IPS-NIHi11 (cell line): ENCODE data around the gene SAMD11.

Experiments
- DNase-seq: peaks from one replicate; pipeline ENCODE4 v3.0.0; 2012; ENCODE audit warnings: mixed read lengths, low spot score

The SAMD11 gene

DNA sequence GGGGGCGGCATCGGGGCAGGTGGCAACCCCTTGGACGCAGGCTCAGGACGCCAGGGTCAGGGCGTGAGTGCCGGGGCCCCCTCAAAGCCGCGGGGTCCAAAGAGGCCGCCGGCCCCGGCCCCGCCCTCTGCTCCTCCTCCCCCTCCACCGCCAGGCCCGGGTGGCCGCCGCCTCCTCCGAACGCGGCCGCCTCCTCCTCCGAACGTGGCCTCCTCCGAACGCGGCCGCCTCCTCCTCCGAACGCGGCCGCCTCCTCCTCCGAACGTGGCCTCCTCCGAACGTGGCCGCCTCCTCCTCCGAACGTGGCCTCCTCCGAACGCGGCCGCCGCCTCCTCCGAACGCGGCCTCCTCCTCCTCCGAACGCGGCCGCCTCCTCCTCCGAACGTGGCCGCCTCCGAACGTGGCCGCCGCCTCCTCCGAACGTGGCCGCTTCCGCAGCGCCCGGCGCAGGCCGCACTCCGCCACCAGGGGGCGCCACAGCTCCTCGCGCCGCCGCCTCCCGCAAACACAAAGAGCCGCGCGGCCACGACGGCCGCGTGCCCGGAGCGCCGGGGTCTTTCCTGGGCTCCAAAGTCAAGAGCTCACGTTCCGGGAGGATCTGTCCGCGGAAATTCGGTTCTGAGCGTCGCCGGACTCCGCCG is 19.3 kb upstream of the SAMD11 start:
- peak; percentile 96 for DNase-seq

- DNase-seq = peak; percentile 53
These were observed 18.5 kb upstream of the SAMD11 start for GRCh38 chr1:905071-905749.

- DNase-seq = peak; percentile 7
These were observed 17.7 kb upstream of the SAMD11 start for GRCh38 chr1:905811-906599.

DNA sequence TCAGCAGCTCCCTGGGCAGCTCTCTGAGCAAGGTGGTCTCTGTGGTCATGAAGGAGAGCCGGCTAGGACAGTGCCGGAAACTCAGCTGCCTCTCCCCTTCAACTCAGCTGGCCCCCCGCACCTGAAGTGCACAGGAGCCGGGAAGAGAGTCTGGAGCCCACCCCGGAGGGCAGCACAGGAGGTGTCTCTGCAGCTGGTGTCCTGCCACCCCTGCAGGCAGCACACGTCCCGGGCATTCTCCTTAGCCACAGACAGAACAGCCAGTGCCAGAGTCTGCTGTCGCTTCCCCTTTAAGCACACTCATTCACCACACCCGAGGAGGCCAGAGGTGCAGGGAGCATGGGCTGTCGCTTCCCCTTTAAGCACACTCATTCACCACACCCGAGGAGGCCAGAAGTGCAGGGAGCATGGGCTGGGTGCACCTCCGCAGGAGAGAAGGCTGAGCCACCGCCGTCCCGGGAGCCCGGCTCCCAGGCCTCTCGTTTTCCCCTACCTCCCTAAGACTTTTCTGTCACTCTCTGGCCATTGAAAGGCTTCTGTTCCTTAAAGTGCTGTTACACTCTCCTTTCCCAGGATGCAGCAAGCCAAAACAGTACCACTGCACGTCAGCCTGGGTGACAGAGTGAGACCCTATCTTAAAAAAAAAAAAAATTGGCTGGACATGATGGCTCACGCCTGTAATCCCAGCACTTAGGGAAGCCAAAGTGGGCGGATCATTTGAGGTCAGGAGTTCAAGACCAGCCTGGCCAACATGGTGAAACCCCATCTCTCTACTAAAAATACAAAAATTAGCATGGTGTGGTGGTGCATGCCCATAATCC is 16.9 kb upstream of the SAMD11 start:
- peak; percentile 43 for DNase-seq

GRCh38 chr1:907611-908451 is 15.9 kb upstream of the SAMD11 start:
- peak; percentile 5 for DNase-seq

DNA sequence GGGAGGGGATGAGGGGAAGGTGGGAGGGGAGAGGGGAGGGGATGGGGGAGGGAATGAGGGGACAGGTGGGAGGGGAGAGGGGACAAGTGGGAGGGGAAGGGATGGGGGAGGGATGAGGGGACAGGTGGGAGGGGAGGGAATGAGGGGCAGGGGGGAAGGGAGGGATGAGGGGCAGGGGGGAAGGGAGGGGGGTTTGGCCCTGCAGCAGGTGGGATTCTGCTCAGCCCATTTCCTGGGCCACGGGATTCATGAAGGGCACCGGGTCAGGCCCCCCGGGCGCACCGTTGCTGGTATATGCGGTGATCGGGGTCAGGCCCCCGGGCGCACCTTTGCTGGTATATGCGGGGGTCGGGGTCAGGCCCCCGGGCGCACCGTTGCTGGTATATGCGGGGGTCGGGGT is 15.1 kb upstream of the SAMD11 start:
- no peak for DNase-seq

DNA sequence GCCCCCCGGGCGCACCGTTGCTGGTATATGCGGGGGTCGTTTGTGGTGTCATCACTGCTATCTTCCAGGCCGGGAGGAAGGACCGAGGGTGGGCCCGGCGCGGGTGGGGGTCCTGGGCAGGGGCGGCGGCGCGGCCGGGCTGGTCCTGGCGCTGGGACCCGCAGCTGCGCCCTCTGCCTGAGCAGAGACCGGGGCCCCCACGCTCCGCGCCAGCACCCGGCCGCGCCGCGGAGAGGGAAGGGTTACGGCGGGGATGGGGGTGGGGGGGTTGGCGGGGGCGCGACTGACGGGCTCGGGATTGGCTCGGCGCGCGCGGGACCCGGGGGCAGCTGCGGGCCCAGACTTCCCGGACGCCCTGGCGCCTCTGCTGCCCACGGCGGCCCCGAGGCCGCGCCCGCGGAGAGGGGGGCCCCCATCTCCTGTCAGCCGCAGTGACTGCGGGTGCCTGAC is 13.8 kb upstream of the SAMD11 start:
- peak; percentile 22 for DNase-seq

- no peak for DNase-seq
These were observed 13.3 kb upstream of the SAMD11 start for GRCh38 chr1:910311-910880.

GRCh38 chr1:910881-911721 is 12.6 kb upstream of the SAMD11 start:
- no peak for DNase-seq

GRCh38 chr1:911875-912739 is 11.6 kb upstream of the SAMD11 start:
- DNase-seq = no peak

- peak; percentile 76 for DNase-seq
These were observed 10.9 kb upstream of the SAMD11 start for GRCh38 chr1:912740-913301.

DNA sequence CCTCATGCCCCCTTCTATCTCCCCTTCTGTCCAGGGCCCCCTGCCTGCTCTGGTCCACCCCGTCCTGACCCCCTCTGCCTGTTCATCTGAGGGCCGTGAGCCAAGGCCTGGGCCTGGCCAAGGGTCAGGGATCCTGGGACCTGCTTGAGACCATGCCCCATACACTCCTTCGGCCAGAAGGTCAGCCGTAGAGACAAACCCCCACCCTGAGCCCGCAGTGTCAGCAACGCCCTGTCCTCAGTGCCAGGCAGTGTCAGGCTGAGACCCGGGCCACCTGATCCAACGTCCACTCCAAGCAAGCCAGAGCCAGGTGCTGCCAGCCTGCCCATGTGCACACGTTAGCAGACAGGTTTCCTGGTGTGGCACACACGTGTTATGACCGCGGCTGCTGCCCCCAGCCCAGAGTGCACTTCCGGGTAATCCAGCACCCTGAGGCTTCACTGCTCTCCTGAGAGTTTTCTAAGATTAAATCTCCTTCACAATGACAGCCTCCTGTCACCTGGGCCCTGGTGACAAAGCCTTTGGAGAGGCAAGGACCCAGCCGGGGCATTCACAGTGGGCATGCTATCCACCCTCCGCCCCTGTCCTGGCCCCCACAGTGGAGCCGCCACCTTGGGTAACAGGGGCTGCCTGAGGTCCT is 10.1 kb upstream of the SAMD11 start:
- no peak for DNase-seq

- no peak for DNase-seq
These were observed 9.4 kb upstream of the SAMD11 start for GRCh38 chr1:914131-914890.

DNA sequence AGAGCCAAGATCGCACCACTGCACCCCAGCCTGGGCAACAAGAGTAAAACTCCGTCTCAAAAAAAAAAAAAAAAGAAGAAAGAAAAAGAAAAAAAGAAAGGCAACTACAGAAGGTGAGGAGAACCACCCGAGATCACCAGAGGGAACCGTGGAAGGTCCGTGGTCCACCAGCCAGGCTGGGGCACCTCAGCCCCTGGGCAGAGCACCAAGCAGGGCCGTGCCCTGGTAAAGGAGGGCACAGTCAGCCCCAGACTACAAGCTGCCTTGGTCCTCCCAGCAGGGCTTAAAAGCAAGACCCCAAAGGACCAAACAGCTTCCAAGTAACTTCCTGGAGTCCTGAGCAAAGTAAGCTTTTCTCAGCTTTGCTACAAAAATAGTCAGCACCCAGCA is 8.8 kb upstream of the SAMD11 start:
- DNase-seq = no peak

DNA sequence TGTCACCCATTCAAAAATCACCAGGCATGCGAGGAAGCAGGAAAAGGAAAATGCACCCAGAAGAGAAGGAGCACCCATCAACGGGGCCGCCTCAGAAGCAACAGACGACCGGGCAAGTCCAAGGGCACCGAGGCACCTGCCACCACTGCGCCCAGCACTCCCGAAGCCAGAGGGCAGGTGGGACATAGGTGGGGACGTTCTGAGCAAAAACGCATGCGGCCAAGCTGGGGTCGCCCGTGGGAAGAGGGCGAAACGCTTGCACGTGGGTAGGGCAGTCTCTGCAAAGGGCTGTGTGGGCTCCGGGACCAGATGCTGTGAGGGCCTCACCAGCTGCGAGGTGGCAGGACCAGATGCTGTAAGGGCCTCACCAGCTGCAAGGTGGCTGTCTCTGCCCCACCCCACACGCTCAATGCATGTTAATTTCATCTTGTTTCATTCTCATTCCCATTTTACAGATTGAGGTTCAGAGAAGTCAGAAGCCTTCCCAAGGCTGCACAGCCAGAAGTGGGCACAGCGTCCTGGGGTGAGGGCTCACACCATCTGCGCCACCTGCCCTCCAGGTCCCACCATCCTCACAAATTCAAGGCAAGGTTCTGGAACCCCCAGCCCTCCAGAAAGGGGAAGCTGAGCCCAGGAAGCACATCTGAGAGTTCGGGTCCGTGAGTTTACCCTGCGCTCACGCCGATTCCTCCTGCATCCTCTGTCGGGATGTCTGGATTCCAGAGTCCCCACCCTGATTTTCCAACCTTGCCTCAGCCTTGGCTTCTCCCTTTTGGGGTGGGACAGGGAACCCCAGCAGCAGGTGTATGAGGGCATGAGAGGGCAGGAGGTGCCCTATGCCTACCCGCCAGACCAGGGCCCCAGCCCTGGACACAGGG is 8.2 kb upstream of the SAMD11 start:
- no peak for DNase-seq
